Thyroid gland (tissue), 4 donors: Measurements from ENCODE around the gene DET1. TPM values are rescaled to one million over a fixed set of nuclear protein-coding genes. Genes with fewer than 3 reads are reported as not detected.
"Not testable (repeated sequence)": the region's sequence is repeated elsewhere in the genome, so short reads cannot be mapped to it uniquely, and the experiment has no call there.

Experiments used
- DNase-seq, 2 donors: peaks; one replicate each; pipeline ENCODE4 v3.0.0-alpha.2; 2019
- H3K27ac ChIP-seq, 3 donors: fragments of 200-600 bp; sonication (generic); 1 replicate in 2 of 3; 2 replicates in 1 of 3; pipeline ENCODE4 v1.5.1; 2016 to 2019; ENCODE audit warnings: mild to moderate bottlenecking in 1 of 3, moderate library complexity in 1 of 3
- H3K27me3 ChIP-seq: fragments of 200-600 bp; sonication (generic); one replicate; pipeline ENCODE4 v1.5.1; 2019
- H3K36me3 ChIP-seq, 2 donors: fragments of 200-600 bp; sonication (generic); one replicate each; pipeline ENCODE4 v1.5.1; 2016 to 2019
- H3K4me1 ChIP-seq, 2 donors: fragments of 200-600 bp; sonication (generic); one replicate each; pipeline ENCODE4 v1.5.1; 2017 to 2019
- H3K4me3 ChIP-seq, 3 donors: fragments of 200-600 bp; sonication (generic); replicated peaks in 1 of 3; 1 replicate in 2 of 3; 2 replicates in 1 of 3; pipeline ENCODE4 v1.5.1; 2016; ENCODE audit warnings: mild to moderate bottlenecking in 1 of 3
- H3K9me3 ChIP-seq: fragments of 200-600 bp; sonication (generic); one replicate; pipeline ENCODE4 v1.5.1; 2017
- POLR2A ChIP-seq, 2 donors: fragments of 450-650 bp; IDR thresholded peaks; one replicate each; pipeline ENCODE4 v1.6.1; 2017; ENCODE audit warnings: antibody characterized with exemption in 2 of 2, mild to moderate bottlenecking in 2 of 2, moderate library complexity in 1 of 2
- WGBS, 2 donors: methylation state at CpG; one replicate each; pipeline ENCODE4 v1.1.5; 2017; 5-methylcytosine and 5-hydroxymethylcytosine counted together
- intact Hi-C: fragments of 100-400 bp; cut with DNase I; formaldehyde crosslinking; loops from one replicate; pipeline ENCODE4 v1.15.1; 2023
- total RNA-seq, 4 donors: library from RNA; depleted of rRNA; stranded (reverse); fragments of >200 nt; gene quantifications; one replicate each; pipeline ENCODE4 v1.2.3, GENCODE V29; 2016
- TF ChIP-seq, protein P1 (sequence below), 6 experiments: fragments of 200-600 bp in 3 of 6; fragments of 450-650 bp in 3 of 6; sonication (generic) in 3 of 6; IDR thresholded peaks; one replicate each; pipeline ENCODE4 v1.5.1; 2016 to 2019; ENCODE audit warnings: antibody characterized with exemption in 6 of 6, mild to moderate bottlenecking in 2 of 6, inconsistent platforms in 1 of 6, moderate library complexity in 1 of 6

DET1 gene
- total RNA-seq, 4 donors from 2014 or later: 8.8 to 11.2 (median 10.6) TPM

DNA sequence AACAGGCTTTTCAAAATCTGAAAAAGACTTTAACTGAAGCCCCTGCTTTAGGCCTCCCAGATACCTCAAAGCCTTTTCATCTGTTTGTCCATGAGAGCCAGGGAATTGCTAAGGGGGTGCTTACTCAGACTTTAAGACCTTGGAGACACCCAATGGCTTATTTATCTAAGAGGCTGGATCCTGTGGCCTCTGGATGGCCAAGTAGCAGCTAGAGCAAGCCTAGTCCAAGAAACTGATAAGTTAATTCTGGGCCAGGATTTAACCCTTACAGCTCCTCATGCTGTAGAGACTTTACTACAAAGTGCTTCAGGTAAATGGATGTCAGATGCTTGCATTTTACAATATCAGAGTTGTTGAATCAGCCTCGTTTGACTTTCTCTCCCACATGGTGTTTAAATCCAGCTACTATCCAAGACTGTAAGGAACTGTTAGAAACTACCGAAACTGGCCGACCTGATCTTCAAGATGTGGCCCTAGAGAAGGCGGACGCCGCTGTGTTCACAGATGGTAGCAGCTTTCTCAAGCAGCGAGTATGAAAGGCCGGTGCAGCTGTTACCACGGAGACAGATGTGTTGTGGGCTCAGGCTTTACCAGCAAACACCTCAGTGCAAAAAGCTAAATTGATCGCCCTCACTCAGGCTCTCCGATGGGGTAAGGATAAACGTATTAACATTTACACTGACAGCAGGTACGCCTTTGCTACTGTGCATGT is 3.3 kb downstream of the DET1 start:
- no peaks in the 10 kb centered on the region for H3K36me3 ChIP-seq
- intact Hi-C loops: no loop called here
- WGBS, 2 donors: 81 to 84% methylated on average over 11 to 13 of the region's 13 CpGs
- no peaks in the 10 kb centered on the region for H3K27me3 ChIP-seq
- no peak overlapping the region for H3K4me3 ChIP-seq
- DNase-seq: no peak
- H3K9me3 ChIP-seq: no peaks in the 10 kb centered on the region
- H3K4me1 ChIP-seq: peaks cover 8 to 31% of the 10 kb centered on the region in 2 donors
- H3K27ac ChIP-seq: no peak overlapping the region
- no peak for TF ChIP-seq POLR2A (IDR thresholded peaks at IDR 0.05)
- TF ChIP-seq, protein P1, sequence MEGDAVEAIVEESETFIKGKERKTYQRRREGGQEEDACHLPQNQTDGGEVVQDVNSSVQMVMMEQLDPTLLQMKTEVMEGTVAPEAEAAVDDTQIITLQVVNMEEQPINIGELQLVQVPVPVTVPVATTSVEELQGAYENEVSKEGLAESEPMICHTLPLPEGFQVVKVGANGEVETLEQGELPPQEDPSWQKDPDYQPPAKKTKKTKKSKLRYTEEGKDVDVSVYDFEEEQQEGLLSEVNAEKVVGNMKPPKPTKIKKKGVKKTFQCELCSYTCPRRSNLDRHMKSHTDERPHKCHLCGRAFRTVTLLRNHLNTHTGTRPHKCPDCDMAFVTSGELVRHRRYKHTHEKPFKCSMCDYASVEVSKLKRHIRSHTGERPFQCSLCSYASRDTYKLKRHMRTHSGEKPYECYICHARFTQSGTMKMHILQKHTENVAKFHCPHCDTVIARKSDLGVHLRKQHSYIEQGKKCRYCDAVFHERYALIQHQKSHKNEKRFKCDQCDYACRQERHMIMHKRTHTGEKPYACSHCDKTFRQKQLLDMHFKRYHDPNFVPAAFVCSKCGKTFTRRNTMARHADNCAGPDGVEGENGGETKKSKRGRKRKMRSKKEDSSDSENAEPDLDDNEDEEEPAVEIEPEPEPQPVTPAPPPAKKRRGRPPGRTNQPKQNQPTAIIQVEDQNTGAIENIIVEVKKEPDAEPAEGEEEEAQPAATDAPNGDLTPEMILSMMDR (IDR thresholded peaks at IDR 0.05): no peak

DNA sequence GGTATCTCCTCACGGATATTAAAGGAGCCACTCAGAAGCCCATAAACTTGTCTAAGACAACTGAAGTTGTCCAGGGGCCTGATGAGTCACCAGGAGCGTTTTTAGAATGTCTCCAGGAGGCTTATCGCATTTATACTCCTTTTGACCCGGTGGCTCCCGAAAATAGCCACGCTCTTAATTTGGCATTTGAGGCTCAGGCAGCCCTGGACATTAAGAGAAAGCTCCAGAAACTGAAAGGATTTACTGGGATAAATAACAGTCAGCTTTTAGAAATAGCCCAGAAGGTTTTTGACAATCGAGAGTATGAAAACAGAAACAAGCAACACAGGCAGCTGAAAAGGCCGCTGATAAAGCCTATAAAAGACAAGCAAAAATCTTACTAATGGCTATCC is 4.1 kb downstream of the DET1 start:
- Histone ChIP-seq H3K36me3 (no peaks in the 10 kb centered on the region), H3K9me3 (no peaks in the 10 kb centered on the region), H3K4me3 (no peak overlapping the region), H3K27me3 (no peaks in the 10 kb centered on the region), H3K4me1 (peaks cover 8 to 31% of the 10 kb centered on the region in 2 donors), H3K27ac (peak overlapping the region in 2 of 3 donors; percentile 7 to 38)
- TF ChIP-seq POLR2A (IDR thresholded peaks at IDR 0.05): no peak
- TF ChIP-seq, protein P1 (IDR thresholded peaks at IDR 0.05): no peak
- DNase-seq: no peak
- 80 to 85% methylated on average over 8 of the region's 8 CpGs for WGBS, 2 donors
- intact Hi-C loops: no loop called here

- TF ChIP-seq POLR2A (IDR thresholded peaks at IDR 0.05): no peak
- TF ChIP-seq, protein P1 (IDR thresholded peaks at IDR 0.05): no peak
- intact Hi-C loops: no loop called here
- H3K27ac ChIP-seq: peak overlapping the region in 2 of 3 donors; percentile 7 to 38
- H3K27me3 ChIP-seq: no peaks in the 10 kb centered on the region
- H3K4me1 ChIP-seq: peaks cover 5 to 26% of the 10 kb centered on the region in 2 donors
- WGBS, 2 donors: 88 to 89% methylated on average over 16 of the region's 16 CpGs
- no peaks in the 10 kb centered on the region for H3K36me3 ChIP-seq
- H3K9me3 ChIP-seq: no peaks in the 10 kb centered on the region
- no peak for DNase-seq
- no peak overlapping the region for H3K4me3 ChIP-seq
These were observed 4.7 kb downstream of the DET1 start for GRCh38 chr15:88541709-88542341.

GRCh38 chr15:88541111-88541510 is 5.4 kb downstream of the DET1 start:
- H3K27ac ChIP-seq: peak overlapping the region in 1 of 3 donors; percentile 38
- H3K9me3 ChIP-seq, intact Hi-C loops, H3K36me3 ChIP-seq, DNase-seq, H3K27me3 ChIP-seq, H3K4me3 ChIP-seq: not testable (repeated sequence)
- WGBS, 2 donors: 78 to 89% methylated on average over 7 to 8 of the region's 9 CpGs
- peaks cover 4 to 26% of the 10 kb centered on the region in 2 donors for H3K4me1 ChIP-seq

DNA sequence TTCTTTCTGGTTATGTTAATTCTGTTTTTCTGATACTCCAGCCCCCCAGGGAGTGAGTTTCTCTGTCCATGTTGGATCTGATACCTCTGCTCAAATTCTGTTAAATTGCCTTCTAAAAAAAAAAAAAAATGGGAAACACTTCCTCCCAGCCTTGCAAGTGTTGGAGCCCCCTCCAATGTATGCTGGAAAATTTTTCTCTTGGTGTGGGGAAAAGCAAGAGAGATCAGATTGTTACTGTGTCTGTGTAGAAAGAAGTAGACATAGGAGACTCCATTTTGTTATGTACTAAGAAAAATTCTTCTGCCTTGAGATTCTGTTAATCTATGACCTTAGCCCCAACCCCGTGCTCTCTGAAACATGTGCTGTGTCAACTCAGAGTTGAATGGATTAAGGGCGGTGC is 6.1 kb downstream of the DET1 start:
- H3K36me3 ChIP-seq, DNase-seq, intact Hi-C loops, H3K27me3 ChIP-seq, H3K9me3 ChIP-seq, H3K4me3 ChIP-seq: not testable (repeated sequence)
- Histone ChIP-seq H3K27ac (peak overlapping the region; percentile 46 to 59 (median 58)), H3K4me1 (peaks cover 4 to 23% of the 10 kb centered on the region in 2 donors)
- 17% methylated on average over 1 of the region's 2 CpGs; no CpG with 5 or more reads in 1 of the 2 donors for WGBS, 2 donors

GRCh38 chr15:88539441-88539840 is 7.0 kb downstream of the DET1 start:
- H3K27ac ChIP-seq: peak overlapping the region in 2 of 3 donors; percentile 58 to 59
- H3K27me3 ChIP-seq: no peaks in the 10 kb centered on the region
- H3K9me3 ChIP-seq: no peaks in the 10 kb centered on the region
- no peak for DNase-seq
- H3K4me1 ChIP-seq: peaks cover 4 to 19% of the 10 kb centered on the region in 2 donors
- TF ChIP-seq POLR2A (IDR thresholded peaks at IDR 0.05): no peak
- TF ChIP-seq, protein P1 (IDR thresholded peaks at IDR 0.05): no peak
- H3K4me3 ChIP-seq: no peak overlapping the region
- 62 to 71% methylated on average over 4 of the region's 4 CpGs for WGBS, 2 donors
- intact Hi-C loops: no loop called here
- no peaks in the 10 kb centered on the region for H3K36me3 ChIP-seq
